ENCODE data around the gene CDV3. TPM values are rescaled to one million over a fixed set of nuclear protein-coding genes. Genes with fewer than 3 reads are reported as not detected.

CDV3 gene
- polyA plus RNA-seq, 1 donor (not counting 4 experiments of a cell fraction or from before 2014, with no cell fraction given), result 150 TPM

- Histone ChIP-seq H3K27me3 (ENCODE audit: control insufficient read depth, extremely low read depth, insufficient read depth, low read length) (no peaks in the 10 kb centered on the region), H3K79me2 (ENCODE audit: control insufficient read depth, insufficient read depth, low read length) (no peaks in the 10 kb centered on the region), H3K4me3 (ENCODE audit: control insufficient read depth in 2 of 3, extremely low read depth in 1 of 3, insufficient read depth in 2 of 3, low read depth in 1 of 3, low read length in 3 of 3) (no peak overlapping the region), H3K9me1 (ENCODE audit: control insufficient read depth, extremely low read depth, insufficient read depth, low read length) (no peaks in the 10 kb centered on the region), H4K20me1 (ENCODE audit: control insufficient read depth, extremely low read depth, insufficient read depth, low read length) (no peaks in the 10 kb centered on the region), H3K27ac (ENCODE audit: control insufficient read depth, insufficient read depth, low read length) (no peak overlapping the region), H3K9ac (ENCODE audit: control insufficient read depth, extremely low read depth, insufficient read depth, low read length) (no peak overlapping the region), H3K9me3 (ENCODE audit: control insufficient read depth, low read depth, low read length) (no peaks in the 10 kb centered on the region), H3K4me2 (ENCODE audit: control insufficient read depth, extremely low read depth, insufficient read depth, low read depth, low read length) (no peak overlapping the region), H3K36me3 (ENCODE audit: control insufficient read depth in 2 of 2, extremely low read depth in 1 of 2, insufficient read depth in 2 of 2, low read length in 2 of 2) (peaks cover 9 to 16% of the 10 kb centered on the region in 2 experiments), H3K4me1 (ENCODE audit: control insufficient read depth, extremely low read depth, insufficient read depth, low read length) (no peaks in the 10 kb centered on the region), H2AFZ (ENCODE audit: control insufficient read depth, low read length) (no peak overlapping the region)
- DNase-seq (ENCODE audit: low read depth, low spot score), result no peak
- dilution Hi-C loops (cut with MboI; ENCODE audit: extremely low pct_ligation_motif_present, low sequenced_read_pairs), result no loop called here
- no peak for FAIRE-seq
- TF ChIP-seq EZH2 (IDR thresholded peaks at IDR 0.05; ENCODE audit: low read length), result no peak
- no peak for TF ChIP-seq CTCF (optimal IDR thresholded peaks at IDR 0.05 in 1 of 3, IDR thresholded peaks at IDR 0.05 in 1 of 3, conservative IDR thresholded peaks at IDR 0.05 in 1 of 3; ENCODE audit: extremely low read depth in 1 of 3, insufficient read depth in 2 of 3, low read length in 3 of 3)
These were observed 46.7 kb downstream of the CDV3 start for GRCh38 chr3:133620066-133620784.

- TF ChIP-seq CTCF (optimal IDR thresholded peaks at IDR 0.05 in 1 of 3, IDR thresholded peaks at IDR 0.05 in 1 of 3, conservative IDR thresholded peaks at IDR 0.05 in 1 of 3; ENCODE audit: extremely low read depth in 1 of 3, insufficient read depth in 2 of 3, low read length in 3 of 3), result no peak
- no peak for TF ChIP-seq EZH2 (IDR thresholded peaks at IDR 0.05; ENCODE audit: low read length)
- H3K27ac ChIP-seq (ENCODE audit: control insufficient read depth, insufficient read depth, low read length), result no peak overlapping the region
- no peak for DNase-seq (ENCODE audit: low read depth, low spot score)
- no peaks in the 10 kb centered on the region for H3K27me3 ChIP-seq (ENCODE audit: control insufficient read depth, extremely low read depth, insufficient read depth, low read length)
- peaks cover 3 to 4% of the 10 kb centered on the region in 2 experiments for H3K36me3 ChIP-seq (ENCODE audit: control insufficient read depth in 2 of 2, extremely low read depth in 1 of 2, insufficient read depth in 2 of 2, low read length in 2 of 2)
- no peak overlapping the region for H3K4me3 ChIP-seq (ENCODE audit: control insufficient read depth in 2 of 3, extremely low read depth in 1 of 3, insufficient read depth in 2 of 3, low read depth in 1 of 3, low read length in 3 of 3)
- no peak overlapping the region for H3K4me2 ChIP-seq (ENCODE audit: control insufficient read depth, extremely low read depth, insufficient read depth, low read depth, low read length)
- dilution Hi-C loops (cut with MboI; ENCODE audit: extremely low pct_ligation_motif_present, low sequenced_read_pairs), result no loop called here
- no peak overlapping the region for H2AFZ ChIP-seq (ENCODE audit: control insufficient read depth, low read length)
- H3K9me3 ChIP-seq (ENCODE audit: control insufficient read depth, low read depth, low read length), result no peaks in the 10 kb centered on the region
- H3K79me2 ChIP-seq (ENCODE audit: control insufficient read depth, insufficient read depth, low read length), result no peaks in the 10 kb centered on the region
- no peak overlapping the region for H3K9ac ChIP-seq (ENCODE audit: control insufficient read depth, extremely low read depth, insufficient read depth, low read length)
- no peak for FAIRE-seq
- no peaks in the 10 kb centered on the region for H4K20me1 ChIP-seq (ENCODE audit: control insufficient read depth, extremely low read depth, insufficient read depth, low read length)
- H3K4me1 ChIP-seq (ENCODE audit: control insufficient read depth, extremely low read depth, insufficient read depth, low read length), result no peaks in the 10 kb centered on the region
- H3K9me1 ChIP-seq (ENCODE audit: control insufficient read depth, extremely low read depth, insufficient read depth, low read length), result no peaks in the 10 kb centered on the region
These were observed 54.3 kb downstream of the CDV3 start for GRCh38 chr3:133627789-133628188.

Measured in keratinocyte (primary cell).